Thoracic aorta (tissue), 2 donors: Measurements from ENCODE around the gene INHA. TPM values are rescaled to one million over a fixed set of nuclear protein-coding genes. Genes with fewer than 3 reads are reported as not detected.

Experiments
- ATAC-seq: fragments of 150-250 bp; one replicate; pipeline ENCODE4 v1.8.0; 2017; ENCODE audit warnings: low read depth; ENCODE audit not compliant: insufficient number of reproducible peaks, low FRiP score
- DNase-seq: peaks from one replicate; pipeline ENCODE4 v3.0.0-alpha.2; 2020; ENCODE audit warnings: low spot score
- H3K27ac ChIP-seq, 2 donors: fragments of 200-600 bp; sonication (generic); 1 replicate in 1 of 2; 2 replicates in 1 of 2; pipeline ENCODE4 v1.5.1; 2016; ENCODE audit warnings: mild to moderate bottlenecking in 2 of 2, moderate library complexity in 2 of 2
- H3K27me3 ChIP-seq: fragments of 200-600 bp; sonication (generic); replicated peaks from 2 replicates; pipeline ENCODE4 v1.6.0; 2016; ENCODE audit warnings: mild to moderate bottlenecking; ENCODE audit not compliant: insufficient read depth
- H3K36me3 ChIP-seq: fragments of 200-600 bp; sonication (generic); one replicate; pipeline ENCODE4 v1.5.1; 2016
- H3K4me1 ChIP-seq, 2 donors: fragments of 200-600 bp; sonication (generic); 1 replicate in 1 of 2; 2 replicates in 1 of 2; pipeline versions ENCODE4 v1.5.1 to v1.6.0; 2016; ENCODE audit warnings: low read depth in 2 of 2, mild to moderate bottlenecking in 1 of 2; ENCODE audit not compliant: control insufficient read depth in 1 of 2
- H3K4me3 ChIP-seq: fragments of 200-600 bp; sonication (generic); 2 replicates; pipeline ENCODE4 v1.5.1; 2016; ENCODE audit warnings: mild to moderate bottlenecking
- H3K9me3 ChIP-seq: fragments of 200-600 bp; sonication (generic); 2 replicates; pipeline ENCODE4 v1.5.1; 2016
- CTCF ChIP-seq: fragments of 200-600 bp; sonication (generic); IDR thresholded peaks from one replicate; pipeline ENCODE4 v1.5.1; 2019; ENCODE audit warnings: antibody characterized with exemption
- total RNA-seq, 2 donors: library from RNA; depleted of rRNA; stranded (reverse); fragments of >200 nt; gene quantifications; one replicate each; pipeline versions ENCODE4 v1.1.0 to v1.2.3, GENCODE V29; 2016

The INHA gene
- total RNA-seq, 2 donors from 2014 or later = 1.2 to 1.6 TPM

DNA sequence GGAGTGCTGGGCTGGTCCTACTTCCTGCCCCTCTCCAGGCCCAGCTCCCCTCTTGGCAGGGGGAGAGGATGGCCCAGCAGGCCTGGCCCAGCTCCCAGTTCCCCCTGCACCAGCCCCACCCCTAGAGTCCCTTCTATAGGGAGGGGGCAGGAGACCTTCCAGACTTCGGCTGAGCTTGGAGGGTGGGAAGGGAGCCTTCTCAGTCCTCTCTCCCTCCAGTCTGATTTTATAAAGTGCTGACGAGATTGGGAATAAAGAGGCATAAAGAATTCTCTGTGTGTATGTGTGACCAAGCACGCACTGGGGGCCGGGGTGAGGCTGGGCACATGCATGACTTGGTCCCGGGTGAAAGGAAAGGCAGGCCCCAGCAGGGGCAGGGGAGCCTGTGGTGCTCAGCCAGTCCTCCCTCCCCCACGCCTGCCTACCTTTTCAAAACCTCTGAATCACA lies 33.6 kb upstream of the INHA start:
- no peak for DNase-seq
- Histone ChIP-seq H3K4me1 (peaks cover 9 to 15% of the 10 kb centered on the region in 2 donors), H3K27ac (no peak overlapping the region), H3K9me3 (no peaks in the 10 kb centered on the region), H3K36me3 (peaks cover 26% of the 10 kb centered on the region), H3K27me3 (no peaks in the 10 kb centered on the region), H3K4me3 (no peak overlapping the region)
- no peak for ATAC-seq
- TF ChIP-seq CTCF = no peak

DNA sequence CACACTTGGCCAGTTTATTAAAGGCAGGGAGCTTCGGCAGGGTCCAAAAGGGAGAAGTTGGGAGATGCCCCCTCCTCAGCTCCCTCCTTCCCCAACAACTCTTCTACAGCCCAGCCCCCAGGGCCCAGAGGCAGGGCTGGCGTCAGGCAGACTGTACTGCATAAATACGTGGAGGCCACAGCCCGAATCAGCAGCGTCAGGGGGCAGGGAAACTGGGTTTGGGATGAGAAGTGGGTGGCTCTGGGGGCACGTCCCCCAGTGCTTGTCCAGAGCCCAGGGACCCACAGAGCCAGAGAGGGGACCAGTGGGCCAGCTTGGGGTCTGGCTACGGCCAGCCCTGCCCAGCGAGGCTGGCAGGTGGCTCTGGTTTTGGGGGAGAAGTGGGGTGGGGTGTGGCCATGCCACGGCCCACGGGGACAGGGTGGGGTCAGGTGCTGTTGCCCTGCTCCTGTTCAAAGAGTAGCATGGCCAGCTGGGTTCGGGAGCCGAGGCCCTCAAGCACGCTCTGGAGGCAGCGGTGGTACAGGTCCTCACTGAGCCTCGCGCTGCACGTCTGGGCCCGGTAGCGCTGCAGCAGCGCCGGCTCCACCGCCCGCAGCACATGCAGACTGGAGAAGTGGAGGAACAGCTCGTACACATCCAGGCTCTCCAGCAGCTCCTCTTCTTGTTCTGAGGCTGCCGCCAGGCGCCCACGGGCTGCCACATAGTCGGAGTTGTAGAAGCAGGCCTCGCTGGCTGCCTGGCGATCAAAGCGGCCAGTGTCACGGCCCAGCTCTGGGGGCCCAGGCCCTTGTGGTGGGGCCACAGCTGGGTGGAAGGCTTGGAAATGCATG lies 32.9 kb upstream of the INHA start:
- H3K27ac ChIP-seq = no peak overlapping the region
- no peak overlapping the region for H3K4me3 ChIP-seq
- H3K4me1 ChIP-seq = peaks cover 10 to 16% of the 10 kb centered on the region in 2 donors
- no peaks in the 10 kb centered on the region for H3K27me3 ChIP-seq
- DNase-seq (no peak), ATAC-seq (no peak)
- H3K36me3 ChIP-seq = peaks cover 26% of the 10 kb centered on the region
- no peak for TF ChIP-seq CTCF
- H3K9me3 ChIP-seq = no peaks in the 10 kb centered on the region

GRCh38 chr2:219539926-219540678 lies 32.0 kb upstream of the INHA start:
- H3K4me1 ChIP-seq = peaks cover 15 to 24% of the 10 kb centered on the region in 2 donors
- DNase-seq (no peak), ATAC-seq (no peak)
- no peaks in the 10 kb centered on the region for H3K27me3 ChIP-seq
- H3K4me3 ChIP-seq = no peak overlapping the region
- H3K27ac ChIP-seq = no peak overlapping the region
- H3K36me3 ChIP-seq = peaks cover 26% of the 10 kb centered on the region
- H3K9me3 ChIP-seq = no peaks in the 10 kb centered on the region
- TF ChIP-seq CTCF = no peak

GRCh38 chr2:219540784-219541504 lies 31.2 kb upstream of the INHA start:
- Histone ChIP-seq H3K27me3 (no peaks in the 10 kb centered on the region), H3K4me3 (no peak overlapping the region), H3K36me3 (peaks cover 26% of the 10 kb centered on the region), H3K4me1 (peaks cover 15 to 24% of the 10 kb centered on the region in 2 donors), H3K27ac (no peak overlapping the region), H3K9me3 (no peaks in the 10 kb centered on the region)
- DNase-seq (no peak), ATAC-seq (no peak)
- no peak for TF ChIP-seq CTCF
